ENCODE measurements around the gene MROH9. TPM values are rescaled to one million over a fixed set of nuclear protein-coding genes. Genes with fewer than 3 reads are reported as not detected.

The MROH9 gene
- total RNA-seq, 4 donors from 2014 or later, result not detected

GRCh38 chr1:170985406-170985805, 50.1 kb downstream of the MROH9 start:
- Histone ChIP-seq H3K36me3 (no peaks in the 10 kb centered on the region), H3K4me3 (no peak overlapping the region), H3K27ac (replicated peaks in 1 of 4) (no peak overlapping the region), H3K27me3 (no peaks in the 10 kb centered on the region), H3K4me1 (no peaks in the 10 kb centered on the region), H3K9me3 (no peaks in the 10 kb centered on the region)
- intact Hi-C loops (cut with DNase I), result no loop called here
- no peak for DNase-seq (ENCODE audit: extremely low spot score)
- WGBS, result 70% methylated on average over 1 of the region's 1 CpG
- TF ChIP-seq POLR2A (IDR thresholded peaks at IDR 0.05; ENCODE audit: low read depth), result no peak
- TF ChIP-seq, protein P1, sequence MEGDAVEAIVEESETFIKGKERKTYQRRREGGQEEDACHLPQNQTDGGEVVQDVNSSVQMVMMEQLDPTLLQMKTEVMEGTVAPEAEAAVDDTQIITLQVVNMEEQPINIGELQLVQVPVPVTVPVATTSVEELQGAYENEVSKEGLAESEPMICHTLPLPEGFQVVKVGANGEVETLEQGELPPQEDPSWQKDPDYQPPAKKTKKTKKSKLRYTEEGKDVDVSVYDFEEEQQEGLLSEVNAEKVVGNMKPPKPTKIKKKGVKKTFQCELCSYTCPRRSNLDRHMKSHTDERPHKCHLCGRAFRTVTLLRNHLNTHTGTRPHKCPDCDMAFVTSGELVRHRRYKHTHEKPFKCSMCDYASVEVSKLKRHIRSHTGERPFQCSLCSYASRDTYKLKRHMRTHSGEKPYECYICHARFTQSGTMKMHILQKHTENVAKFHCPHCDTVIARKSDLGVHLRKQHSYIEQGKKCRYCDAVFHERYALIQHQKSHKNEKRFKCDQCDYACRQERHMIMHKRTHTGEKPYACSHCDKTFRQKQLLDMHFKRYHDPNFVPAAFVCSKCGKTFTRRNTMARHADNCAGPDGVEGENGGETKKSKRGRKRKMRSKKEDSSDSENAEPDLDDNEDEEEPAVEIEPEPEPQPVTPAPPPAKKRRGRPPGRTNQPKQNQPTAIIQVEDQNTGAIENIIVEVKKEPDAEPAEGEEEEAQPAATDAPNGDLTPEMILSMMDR (IDR thresholded peaks at IDR 0.05), result no peak
- no peak for TF ChIP-seq EP300 (IDR thresholded peaks at IDR 0.05)
- no peak for TF ChIP-seq POLR2AphosphoS5 (IDR thresholded peaks at IDR 0.05)

GRCh38 chr1:170986901-170987300, 51.6 kb downstream of the MROH9 start:
- H3K36me3 ChIP-seq, result no peaks in the 10 kb centered on the region
- H3K9me3 ChIP-seq, result no peaks in the 10 kb centered on the region
- no peak overlapping the region for H3K27ac ChIP-seq (replicated peaks in 1 of 4)
- WGBS, result 81% methylated on average over 3 of the region's 3 CpGs
- intact Hi-C loops (cut with DNase I), result no loop called here
- H3K4me3 ChIP-seq, result no peak overlapping the region
- TF ChIP-seq POLR2AphosphoS5 (IDR thresholded peaks at IDR 0.05) (no peak), EP300 (IDR thresholded peaks at IDR 0.05) (no peak), POLR2A (IDR thresholded peaks at IDR 0.05; ENCODE audit: low read depth) (no peak)
- TF ChIP-seq, protein P1 (IDR thresholded peaks at IDR 0.05), result no peak
- DNase-seq (ENCODE audit: extremely low spot score), result no peak
- H3K27me3 ChIP-seq, result no peaks in the 10 kb centered on the region
- H3K4me1 ChIP-seq, result no peaks in the 10 kb centered on the region

- no peaks in the 10 kb centered on the region for H3K9me3 ChIP-seq
- TF ChIP-seq EP300 (IDR thresholded peaks at IDR 0.05) (no peak), POLR2A (IDR thresholded peaks at IDR 0.05; ENCODE audit: low read depth) (no peak), POLR2AphosphoS5 (IDR thresholded peaks at IDR 0.05) (no peak)
- TF ChIP-seq, protein P1 (IDR thresholded peaks at IDR 0.05), result no peak
- no peak overlapping the region for H3K27ac ChIP-seq (replicated peaks in 1 of 4)
- H3K4me1 ChIP-seq, result no peaks in the 10 kb centered on the region
- H3K27me3 ChIP-seq, result no peaks in the 10 kb centered on the region
- DNase-seq (ENCODE audit: extremely low spot score), result no peak
- intact Hi-C loops (cut with DNase I), result no loop called here
- H3K4me3 ChIP-seq, result no peak overlapping the region
- no peaks in the 10 kb centered on the region for H3K36me3 ChIP-seq
- WGBS, result 82% methylated on average over 5 of the region's 5 CpGs
Observed at GRCh38 chr1:170987424-170987823, 52.1 kb downstream of the MROH9 start.

- no peak overlapping the region for H3K27ac ChIP-seq (replicated peaks in 1 of 4)
- H3K36me3 ChIP-seq, result no peaks in the 10 kb centered on the region
- DNase-seq (ENCODE audit: extremely low spot score), result no peak
- no peaks in the 10 kb centered on the region for H3K27me3 ChIP-seq
- intact Hi-C loops (cut with DNase I), result no loop called here
- H3K4me1 ChIP-seq, result no peaks in the 10 kb centered on the region
- no peaks in the 10 kb centered on the region for H3K9me3 ChIP-seq
- TF ChIP-seq, protein P1 (IDR thresholded peaks at IDR 0.05), result no peak
- TF ChIP-seq EP300 (IDR thresholded peaks at IDR 0.05) (no peak), POLR2A (IDR thresholded peaks at IDR 0.05; ENCODE audit: low read depth) (no peak), POLR2AphosphoS5 (IDR thresholded peaks at IDR 0.05) (no peak)
- H3K4me3 ChIP-seq, result no peak overlapping the region
Observed at GRCh38 chr1:170993151-170993550, 57.8 kb downstream of the MROH9 start.

DNA sequence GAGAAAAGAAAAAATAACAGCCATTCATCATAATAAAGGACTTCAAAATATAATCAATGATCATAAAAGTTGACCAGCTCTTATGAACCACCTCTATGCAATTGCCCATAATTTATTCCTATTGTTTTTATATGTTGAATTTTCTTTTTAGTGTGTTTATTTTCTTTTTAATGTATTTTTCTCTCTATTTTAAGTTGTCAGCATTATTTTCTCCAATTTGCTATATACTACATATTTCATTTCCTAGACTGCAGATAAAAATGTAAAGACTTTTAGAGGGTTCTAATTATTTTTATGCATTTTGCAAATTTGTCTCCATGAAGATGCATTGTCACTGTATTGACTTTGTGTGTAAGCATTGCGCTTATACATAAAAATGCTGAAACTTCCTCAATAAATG, 58.4 kb downstream of the MROH9 start:
- Histone ChIP-seq H3K27ac (replicated peaks in 1 of 4) (no peak overlapping the region), H3K4me3 (no peak overlapping the region), H3K36me3 (no peaks in the 10 kb centered on the region), H3K9me3 (no peaks in the 10 kb centered on the region), H3K4me1 (no peaks in the 10 kb centered on the region), H3K27me3 (no peaks in the 10 kb centered on the region)
- DNase-seq (ENCODE audit: extremely low spot score), result no peak
- intact Hi-C loops (cut with DNase I), result no loop called here
- 95% methylated on average over 1 of the region's 1 CpG for WGBS
- TF ChIP-seq, protein P1 (IDR thresholded peaks at IDR 0.05), result no peak
- TF ChIP-seq POLR2AphosphoS5 (IDR thresholded peaks at IDR 0.05), result no peak
- TF ChIP-seq POLR2A (IDR thresholded peaks at IDR 0.05; ENCODE audit: low read depth), result no peak
- TF ChIP-seq EP300 (IDR thresholded peaks at IDR 0.05), result no peak
